ENCODE data around the gene AP3B1. TPM values are rescaled to one million over a fixed set of nuclear protein-coding genes. Genes with fewer than 3 reads are reported as not detected.

AP3B1 gene
- total and polyA plus RNA-seq, 2 of the 8 experiments (the other 6 are each of a cell fraction or from before 2014, with no cell fraction given), result 45.8 to 48.3 TPM

DNA sequence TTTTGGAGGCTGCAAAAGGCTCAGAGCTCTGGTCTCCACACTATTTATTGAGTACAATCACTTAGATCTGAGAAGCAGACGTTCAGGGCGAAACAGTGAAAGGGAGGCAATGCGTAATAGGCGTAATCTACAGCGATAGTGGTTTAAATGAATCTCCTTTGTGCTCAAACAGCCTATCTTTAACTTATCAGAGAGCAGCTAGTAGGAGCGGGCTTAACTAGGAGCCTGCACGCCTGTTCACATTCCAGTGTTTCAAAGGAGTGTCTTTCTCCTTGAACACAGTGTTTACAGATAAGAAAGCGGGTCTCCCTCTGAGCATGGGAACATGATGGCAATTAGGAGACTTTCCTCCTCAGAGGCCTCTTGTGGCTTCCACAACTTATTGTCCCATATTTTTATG lies 49.4 kb downstream of the AP3B1 start (continued):
- TF ChIP-seq HDAC6 (IDR thresholded peaks at IDR 0.05; ENCODE audit: low read depth, low read length) (no peak), TAF7 (optimal IDR thresholded peaks at IDR 0.05; ENCODE audit: borderline replicate concordance, low read depth, low read length) (no peak)

All from H1 (cell line).